Measurements from ENCODE around the gene NUDT16L1. TPM values are rescaled to one million over a fixed set of nuclear protein-coding genes. Genes with fewer than 3 reads are reported as not detected.
A peak's percentile ranks its signal among the peaks of the same experiment; 100 is the strongest.

NUDT16L1 gene
- total and polyA plus RNA-seq, 2 of the 13 experiments (the other 11 are each of a cell fraction or from before 2014, with no cell fraction given), result 28.0 to 40.5 TPM

DNA sequence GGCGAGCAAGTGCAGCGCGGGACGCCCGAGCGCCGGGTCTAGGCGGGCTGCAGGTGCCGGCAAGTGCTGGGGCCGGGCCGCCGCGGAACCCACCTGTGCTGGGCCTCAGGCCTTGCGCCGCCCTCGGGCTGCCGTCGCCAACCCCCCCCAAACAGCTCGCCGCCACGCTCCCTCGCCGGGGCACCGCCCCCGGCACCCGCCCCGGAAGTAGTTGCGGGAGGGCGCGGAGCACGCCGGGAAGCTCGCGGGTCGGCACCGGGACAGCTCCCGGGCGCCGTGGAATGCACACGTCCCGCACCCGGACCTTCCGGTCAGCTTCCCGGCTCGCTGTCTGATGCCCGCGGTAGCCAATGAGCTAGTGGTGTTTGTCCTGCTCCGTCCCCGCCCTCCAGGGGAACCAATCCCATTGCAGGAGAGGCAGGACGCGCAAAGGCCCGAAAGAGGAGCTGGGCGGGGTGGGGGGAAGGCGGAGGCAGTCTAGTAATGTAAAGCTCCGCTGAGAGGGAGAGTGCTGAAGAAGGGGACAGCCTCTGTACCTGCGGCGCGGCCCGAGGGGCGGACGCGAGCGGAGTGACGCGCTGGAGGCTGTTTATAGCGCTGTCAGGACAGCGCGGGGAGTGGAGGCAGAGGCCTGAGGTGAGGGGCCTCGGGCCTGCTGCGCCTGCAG lies 40.8 kb downstream of the NUDT16L1 start, which contains the start of the genes ANKS3 and DNAAF8 (continued):
- TF ChIP-seq ZMYM3 (CRISPR knock-in tag; IDR thresholded peaks at IDR 0.05) (0 out of 2 replicates have a peak, but pooled peaks have one; percentile 13), NPAS2 (CRISPR knock-in tag; IDR thresholded peaks at IDR 0.05; ENCODE audit: borderline replicate concordance) (no peak), ZNF501 (CRISPR knock-in tag; IDR thresholded peaks at IDR 0.05) (peak; percentile 52; the same call in 1 of the 2 replicates), ZNF230 (CRISPR knock-in tag; IDR thresholded peaks at IDR 0.05) (no peak), ZNF781 (CRISPR knock-in tag; IDR thresholded peaks at IDR 0.05; ENCODE audit: borderline replicate concordance, not compliant biosample characterization) (no peak), NFATC3 (CRISPR knock-in tag; IDR thresholded peaks at IDR 0.05) (no peak), TMF1 (CRISPR knock-in tag; IDR thresholded peaks at IDR 0.05; ENCODE audit: low read depth) (no peak), ZNF674 (CRISPR knock-in tag; IDR thresholded peaks at IDR 0.05; ENCODE audit: low read depth) (no peak), HNRNPLL (IDR thresholded peaks at IDR 0.05; ENCODE audit: low read depth, low read length, poor library complexity, severe bottlenecking) (peak; percentile 41), HES4 (CRISPR knock-in tag; IDR thresholded peaks at IDR 0.05; ENCODE audit: borderline replicate concordance) (peak; percentile 87; the same call in 1 of the 2 replicates), HOXA9 (CRISPR knock-in tag; IDR thresholded peaks at IDR 0.05; ENCODE audit: borderline replicate concordance) (0 out of 2 replicates have a peak, but pooled peaks have one; percentile 52), CENPT (CRISPR knock-in tag; IDR thresholded peaks at IDR 0.05; ENCODE audit: low read depth) (no peak), ZNF576 (CRISPR knock-in tag; IDR thresholded peaks at IDR 0.05) (no peak), XBP1 (CRISPR knock-in tag; IDR thresholded peaks at IDR 0.05) (no peak; the same call in 1 of the 2 replicates), NFKBIZ (CRISPR knock-in tag; IDR thresholded peaks at IDR 0.05) (no peak; the same call in 1 of the 2 replicates), POGK (CRISPR knock-in tag; conservative IDR thresholded peaks at IDR 0.05) (peak; percentile 71; the same call in 1 of the 2 replicates), RCOR2 (CRISPR knock-in tag; IDR thresholded peaks at IDR 0.05) (no peak), AHDC1 (CRISPR knock-in tag; IDR thresholded peaks at IDR 0.05; ENCODE audit: borderline replicate concordance) (no peak)
- TF ChIP-seq, protein P1, sequence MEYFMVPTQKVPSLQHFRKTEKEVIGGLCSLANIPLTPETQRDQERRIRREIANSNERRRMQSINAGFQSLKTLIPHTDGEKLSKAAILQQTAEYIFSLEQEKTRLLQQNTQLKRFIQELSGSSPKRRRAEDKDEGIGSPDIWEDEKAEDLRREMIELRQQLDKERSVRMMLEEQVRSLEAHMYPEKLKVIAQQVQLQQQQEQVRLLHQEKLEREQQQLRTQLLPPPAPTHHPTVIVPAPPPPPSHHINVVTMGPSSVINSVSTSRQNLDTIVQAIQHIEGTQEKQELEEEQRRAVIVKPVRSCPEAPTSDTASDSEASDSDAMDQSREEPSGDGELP (IDR thresholded peaks at IDR 0.05; ENCODE audit: borderline replicate concordance, low read depth), result peak; percentile 51; the same call in 1 of the 2 replicates

Measured in HepG2 (cell line).